Astrocyte (in vitro differentiated cells and primary cell): ENCODE data around the gene UBE2E3. TPM values are rescaled to one million over a fixed set of nuclear protein-coding genes. Genes with fewer than 3 reads are reported as not detected.
A peak's percentile ranks its signal among the peaks of the same experiment; 100 is the strongest.
"Not testable (repeated sequence)": the region's sequence is repeated elsewhere in the genome, so short reads cannot be mapped to it uniquely, and the experiment has no call there.

Experiments
- DNase-seq: peaks from one replicate; pipeline ENCODE4 v3.0.0-alpha.2; 2010; ENCODE audit warnings: low read depth
- FAIRE-seq: peaks from 2 replicates; lab custom pipeline; 2011; peaks lifted over from hg19 to GRCh38; lab: Jason Lieb, UNC
- H2AFZ ChIP-seq: 2 replicates; pipeline ENCODE4 v1.6.0; 2012; ENCODE audit warnings: low read depth, low read length, inconsistent platforms
- H3K27ac ChIP-seq: 2 replicates; pipeline ENCODE4 v1.5.1; 2011; ENCODE audit warnings: low read depth, low read length, inconsistent platforms
- H3K27me3 ChIP-seq: 2 replicates; pipeline ENCODE4 v1.6.0; 2011; ENCODE audit warnings: low read length, inconsistent platforms; ENCODE audit not compliant: insufficient read depth
- H3K36me3 ChIP-seq: 2 replicates; pipeline ENCODE4 v1.5.1; 2011; ENCODE audit warnings: low read length, inconsistent platforms; ENCODE audit not compliant: insufficient read depth
- H3K4me1 ChIP-seq: 2 replicates; pipeline ENCODE4 v1.5.1; 2011; ENCODE audit warnings: low read length, inconsistent platforms; ENCODE audit not compliant: insufficient read depth
- H3K4me2 ChIP-seq: 2 replicates; pipeline ENCODE4 v1.6.0; 2012; ENCODE audit warnings: low read length, inconsistent platforms
- H3K4me3 ChIP-seq: 2 replicates; pipeline ENCODE4 v1.5.1; 2011; ENCODE audit warnings: low read depth, mild to moderate bottlenecking, low read length, inconsistent platforms; ENCODE audit not compliant: insufficient read depth
- H3K79me2 ChIP-seq: 2 replicates; pipeline ENCODE4 v1.6.0; 2012; ENCODE audit warnings: mild to moderate bottlenecking, low read length, inconsistent platforms; ENCODE audit not compliant: insufficient read depth
- H3K9ac ChIP-seq: 2 replicates; pipeline ENCODE4 v1.6.0; 2012; ENCODE audit warnings: mild to moderate bottlenecking, low read length, inconsistent platforms
- H3K9me3 ChIP-seq: 2 replicates; pipeline ENCODE4 v1.5.1; 2012; ENCODE audit warnings: low read depth, mild to moderate bottlenecking, low read length, inconsistent platforms; ENCODE audit not compliant: insufficient read depth
- H4K20me1 ChIP-seq: 2 replicates; pipeline ENCODE4 v1.6.0; 2012; ENCODE audit warnings: low read length, inconsistent platforms; ENCODE audit not compliant: insufficient read depth
- H3K27ac Mint-ChIP-seq: one replicate; pipeline ENCODE4 v1.8.0; 2021; ENCODE audit warnings: mild to moderate bottlenecking, mixed read lengths; ENCODE audit not compliant: unreplicated experiment
- H3K27me3 Mint-ChIP-seq: one replicate; pipeline ENCODE4 v1.8.0; 2021; ENCODE audit warnings: low read depth, mixed read lengths; ENCODE audit not compliant: unreplicated experiment
- H3K36me3 Mint-ChIP-seq: one replicate; pipeline ENCODE4 v1.8.0; 2021; ENCODE audit warnings: low read depth, mixed read lengths; ENCODE audit not compliant: unreplicated experiment
- H3K4me1 Mint-ChIP-seq: one replicate; pipeline ENCODE4 v1.8.0; 2021; ENCODE audit warnings: low read depth, mixed read lengths; ENCODE audit not compliant: unreplicated experiment
- H3K4me3 Mint-ChIP-seq: one replicate; pipeline ENCODE4 v1.8.0; 2021; ENCODE audit warnings: mild to moderate bottlenecking, moderate library complexity, mixed read lengths; ENCODE audit not compliant: unreplicated experiment
- H3K9me3 Mint-ChIP-seq: one replicate; pipeline ENCODE4 v1.8.0; 2021; ENCODE audit warnings: mild to moderate bottlenecking, mixed read lengths; ENCODE audit not compliant: unreplicated experiment
- CTCF ChIP-seq: IDR thresholded peaks from 2 replicates; pipeline ENCODE4 v1.5.1; 2011; ENCODE audit warnings: low read depth, mild to moderate bottlenecking, inconsistent platforms, low read length, moderate library complexity; ENCODE audit not compliant: insufficient read depth
- EZH2 ChIP-seq: IDR thresholded peaks from 2 replicates; pipeline ENCODE4 v1.6.1; 2012; ENCODE audit warnings: mild to moderate bottlenecking, low read length, inconsistent platforms; ENCODE audit not compliant: insufficient read depth
- total RNA-seq: library from RNA; stranded (reverse); gene quantifications from 2 replicates; pipeline ENCODE4 v1.2.1, GENCODE V29; 2021

UBE2E3 gene
- total RNA-seq, 1 donor from 2014 or later, result 140 TPM

GRCh38 chr2:181038796-181039195, 58.4 kb downstream of the UBE2E3 start:
- peak overlapping the region; percentile 70 for H3K27ac ChIP-seq
- no peaks in the 10 kb centered on the region for H3K27me3 Mint-ChIP-seq
- no peaks in the 10 kb centered on the region for H3K36me3 Mint-ChIP-seq
- H3K4me3 Mint-ChIP-seq, result no peak overlapping the region
- no peak overlapping the region for H2AFZ ChIP-seq
- H3K9ac ChIP-seq, result no peak overlapping the region
- no peaks in the 10 kb centered on the region for H3K9me3 ChIP-seq
- DNase-seq (peak; percentile 31), FAIRE-seq (no peak)
- no peak overlapping the region for H3K27ac Mint-ChIP-seq
- H3K4me3 ChIP-seq, result no peak overlapping the region
- TF ChIP-seq EZH2, result no peak
- no peak for TF ChIP-seq CTCF
- no peaks in the 10 kb centered on the region for H3K9me3 Mint-ChIP-seq
- no peaks in the 10 kb centered on the region for H3K27me3 ChIP-seq
- H4K20me1 ChIP-seq, result peaks cover 36% of the 10 kb centered on the region
- peaks cover 16% of the 10 kb centered on the region for H3K4me1 Mint-ChIP-seq
- H3K4me1 ChIP-seq, result peaks cover 18% of the 10 kb centered on the region
- peaks cover 90% of the 10 kb centered on the region for H3K79me2 ChIP-seq
- no peaks in the 10 kb centered on the region for H3K36me3 ChIP-seq
- H3K4me2 ChIP-seq, result peak overlapping the region; percentile 22

- peaks cover 15% of the 10 kb centered on the region for H3K4me1 Mint-ChIP-seq
- not testable (repeated sequence) for DNase-seq, H3K9me3 Mint-ChIP-seq, H3K9me3 ChIP-seq, FAIRE-seq, H3K36me3 ChIP-seq, H3K9ac ChIP-seq, H3K36me3 Mint-ChIP-seq, H2AFZ ChIP-seq, H3K27me3 Mint-ChIP-seq, H3K4me3 Mint-ChIP-seq, H3K27me3 ChIP-seq, H3K27ac ChIP-seq, H3K4me3 ChIP-seq, H3K4me2 ChIP-seq, H3K27ac Mint-ChIP-seq
- Histone ChIP-seq H3K79me2 (peaks cover 97% of the 10 kb centered on the region), H3K4me1 (peaks cover 18% of the 10 kb centered on the region), H4K20me1 (peaks cover 44% of the 10 kb centered on the region)
Measured at GRCh38 chr2:181040839-181041238, 60.4 kb downstream of the UBE2E3 start.

- Mint-ChIP-seq H3K27me3 (no peaks in the 10 kb centered on the region), H3K4me3 (no peak overlapping the region), H3K27ac (no peak overlapping the region), H3K4me1 (peaks cover 12% of the 10 kb centered on the region), H3K9me3 (no peaks in the 10 kb centered on the region), H3K36me3 (no peaks in the 10 kb centered on the region)
- Histone ChIP-seq H3K4me2 (no peak overlapping the region), H3K4me3 (no peak overlapping the region), H3K79me2 (peaks cover 97% of the 10 kb centered on the region), H3K27me3 (no peaks in the 10 kb centered on the region), H3K9me3 (no peaks in the 10 kb centered on the region), H3K27ac (no peak overlapping the region), H4K20me1 (peaks cover 43% of the 10 kb centered on the region), H3K4me1 (peaks cover 15% of the 10 kb centered on the region), H2AFZ (no peak overlapping the region), H3K9ac (no peak overlapping the region), H3K36me3 (no peaks in the 10 kb centered on the region)
- no peak for DNase-seq
- TF ChIP-seq EZH2 (no peak), CTCF (no peak)
- no peak for FAIRE-seq
Measured at GRCh38 chr2:181041661-181042060, 61.3 kb downstream of the UBE2E3 start.
